Stimulated activated CD8-positive, alpha-beta memory T cell treated with anti-CD3 and anti-CD28 coated beads, Interleukin-12 subunit alpha, Interleukin-12 subunit beta, amount 100 ng/mL, for 24 hours (primary cell): ENCODE measurements around the gene MTHFD2.
"Not testable (repeated sequence)": the region's sequence is repeated elsewhere in the genome, so short reads cannot be mapped to it uniquely, and the experiment has no call there.

Experiments
- DNase-seq: peaks from one replicate; pipeline ENCODE4 v3.0.0-alpha.2; 2020; ENCODE audit errors: extremely low read depth

MTHFD2 gene

GRCh38 chr2:74198461-74199274, at the start of gene MTHFD2:
Gene MTHFD2 (plus strand): TSS chr2:74198615. CDS start chr2:74198642, 27 bp downstream.
- DNase-seq, result peak; percentile 82

GRCh38 chr2:74149247-74149525, 49.2 kb upstream of the MTHFD2 start:
- DNase-seq, result no peak

- DNase-seq, result no peak
Observed at GRCh38 chr2:74149570-74150319, 48.7 kb upstream of the MTHFD2 start.

GRCh38 chr2:74152954-74153353, 45.5 kb upstream of the MTHFD2 start:
- DNase-seq, result no peak

GRCh38 chr2:74155830-74156229, 42.6 kb upstream of the MTHFD2 start:
- no peak for DNase-seq

- DNase-seq, result no peak
Observed at GRCh38 chr2:74162951-74163350, 35.5 kb upstream of the MTHFD2 start.

GRCh38 chr2:74164761-74165160, 33.7 kb upstream of the MTHFD2 start:
- no peak for DNase-seq

GRCh38 chr2:74168739-74169138, 29.7 kb upstream of the MTHFD2 start:
- no peak for DNase-seq

- no peak for DNase-seq
Observed at GRCh38 chr2:74174909-74175308, 23.5 kb upstream of the MTHFD2 start.

- DNase-seq, result no peak
Observed at GRCh38 chr2:74177696-74178095, 20.7 kb upstream of the MTHFD2 start.

- peak; percentile 93 for DNase-seq
Observed at GRCh38 chr2:74178211-74179062, 20.0 kb upstream of the MTHFD2 start, which contains the start of gene MOB1A. Gene MOB1A (minus strand): TSS chr2:74178879. CDS start chr2:74178674, 205 bp downstream.

- no peak for DNase-seq
Observed at GRCh38 chr2:74179063-74179865, 19.2 kb upstream of the MTHFD2 start.

- no peak for DNase-seq
Observed at GRCh38 chr2:74181739-74182138, 16.7 kb upstream of the MTHFD2 start.

- no peak for DNase-seq
Observed at GRCh38 chr2:74183878-74184277, 14.5 kb upstream of the MTHFD2 start.

- no peak for DNase-seq
Observed at GRCh38 chr2:74186038-74186437, 12.4 kb upstream of the MTHFD2 start.

- not testable (repeated sequence) for DNase-seq
Observed at GRCh38 chr2:74186706-74187105, 11.7 kb upstream of the MTHFD2 start.

- DNase-seq, result no peak
Observed at GRCh38 chr2:74188018-74188601, 10.3 kb upstream of the MTHFD2 start.

GRCh38 chr2:74188696-74189095, 9.7 kb upstream of the MTHFD2 start:
- DNase-seq, result no peak

GRCh38 chr2:74191596-74192380, 6.6 kb upstream of the MTHFD2 start:
- no peak for DNase-seq

GRCh38 chr2:74194799-74195198, 3.6 kb upstream of the MTHFD2 start:
- no peak for DNase-seq
